Left renal pelvis (tissue), 4 donors: ENCODE data around the gene PPP1R37. TPM values are rescaled to one million over a fixed set of nuclear protein-coding genes. Genes with fewer than 3 reads are reported as not detected.

Source experiments
- DNase-seq, 4 donors: peaks; one replicate each; pipeline ENCODE4 v3.0.0-alpha.2; 2013; ENCODE audit warnings: low read depth in 4 of 4, low spot score in 3 of 4
- polyA plus RNA-seq, 4 donors: library from polyadenylated mRNA; unstranded; fragments of 120-200 nt; gene quantifications; one replicate each; pipeline ENCODE4 v1.2.1, GENCODE V29; 2013; ENCODE audit not compliant: insufficient read length in 4 of 4

The PPP1R37 gene
- polyA plus RNA-seq, 4 donors = 15.2 to 38.9 (median 26.5) TPM

GRCh38 chr19:45130888-45131615 lies 38.1 kb downstream of the PPP1R37 start:
- no peak for DNase-seq

- DNase-seq = no peak
Measured at GRCh38 chr19:45133661-45134060, 40.7 kb downstream of the PPP1R37 start.

- no peak for DNase-seq
Measured at GRCh38 chr19:45135176-45135885, 42.4 kb downstream of the PPP1R37 start.

- no peak for DNase-seq
Measured at GRCh38 chr19:45136507-45137178, 43.7 kb downstream of the PPP1R37 start.

GRCh38 chr19:45137179-45137761 lies 44.3 kb downstream of the PPP1R37 start:
- DNase-seq = no peak

GRCh38 chr19:45138303-45138751 lies 45.3 kb downstream of the PPP1R37 start:
- no peak for DNase-seq

- no peak for DNase-seq
Measured at GRCh38 chr19:45139286-45140143, 46.5 kb downstream of the PPP1R37 start.

GRCh38 chr19:45140144-45140503 lies 47.1 kb downstream of the PPP1R37 start:
- DNase-seq = no peak

- DNase-seq = no peak
Measured at GRCh38 chr19:45140533-45140932, 47.6 kb downstream of the PPP1R37 start.

GRCh38 chr19:45141203-45141900 lies 48.4 kb downstream of the PPP1R37 start:
- no peak for DNase-seq

GRCh38 chr19:45142016-45142725 lies 49.2 kb downstream of the PPP1R37 start:
- DNase-seq = no peak

- no peak for DNase-seq
Measured at GRCh38 chr19:45142726-45143110, 49.7 kb downstream of the PPP1R37 start.

- DNase-seq = no peak
Measured at GRCh38 chr19:45144431-45145269, 51.7 kb downstream of the PPP1R37 start.

- no peak for DNase-seq
Measured at GRCh38 chr19:45145270-45146189, 52.6 kb downstream of the PPP1R37 start.

GRCh38 chr19:45146251-45146650 lies 53.3 kb downstream of the PPP1R37 start:
- no peak for DNase-seq

GRCh38 chr19:45146741-45147205 lies 53.8 kb downstream of the PPP1R37 start:
- no peak for DNase-seq
